Retinal pigment epithelial cell (primary cell): ENCODE data around the gene PIEZO2.
A peak's percentile ranks its signal among the peaks of the same experiment; 100 is the strongest.

ENCODE experiments used
- DNase-seq: peaks from one replicate; pipeline ENCODE4 v3.0.0-alpha.2; 2010; ENCODE audit warnings: low read depth
- H3K4me3 ChIP-seq: 2 replicates; pipeline ENCODE4 v1.5.1; 2011; ENCODE audit warnings: mild to moderate bottlenecking, low read length, control low read depth, moderate library complexity
- CTCF ChIP-seq: conservative IDR thresholded peaks from 2 replicates; pipeline ENCODE4 v1.5.1; 2011; ENCODE audit warnings: low read depth, low read length, control low read depth, inconsistent platforms

PIEZO2 gene

GRCh38 chr18:10671441-10671840 is 477.9 kb downstream of the PIEZO2 start:
- no peak for DNase-seq
- no peak for TF ChIP-seq CTCF
- no peak overlapping the region for H3K4me3 ChIP-seq

GRCh38 chr18:10670856-10671255 is 478.5 kb downstream of the PIEZO2 start:
- no peak for DNase-seq
- no peak for TF ChIP-seq CTCF

GRCh38 chr18:10669441-10670100 is 479.8 kb downstream of the PIEZO2 start:
- DNase-seq = no peak
- H3K4me3 ChIP-seq = no peak overlapping the region
- no peak for TF ChIP-seq CTCF

More at GRCh38 chr18:10670856-10671255, 478.5 kb downstream of the PIEZO2 start:
- H3K4me3 ChIP-seq = no peak overlapping the region

GRCh38 chr18:10663750-10664149 is 485.6 kb downstream of the PIEZO2 start:
- no peak overlapping the region for H3K4me3 ChIP-seq
- no peak for DNase-seq
- TF ChIP-seq CTCF = no peak

GRCh38 chr18:10661317-10661716 is 488.1 kb downstream of the PIEZO2 start:
- TF ChIP-seq CTCF = no peak
- DNase-seq = peak; percentile 90
- H3K4me3 ChIP-seq = no peak overlapping the region

GRCh38 chr18:10660179-10660884 is 489.0 kb downstream of the PIEZO2 start:
- TF ChIP-seq CTCF = no peak
- H3K4me3 ChIP-seq = no peak overlapping the region
- DNase-seq = peak; percentile 72

GRCh38 chr18:10659594-10659993 is 489.8 kb downstream of the PIEZO2 start:
- no peak for DNase-seq
- H3K4me3 ChIP-seq = no peak overlapping the region
- no peak for TF ChIP-seq CTCF
